Superior temporal gyrus (tissue), 1 donor: ENCODE measurements around the gene ACTBL2.
"Not testable (repeated sequence)": the region's sequence is repeated elsewhere in the genome, so short reads cannot be mapped to it uniquely, and the experiment has no call there.

Experiments used
- DNase-seq: peaks from one replicate; pipeline ENCODE4 v3.0.0-alpha.2; 2016; ENCODE audit errors: extremely low spot score

The ACTBL2 gene

DNA sequence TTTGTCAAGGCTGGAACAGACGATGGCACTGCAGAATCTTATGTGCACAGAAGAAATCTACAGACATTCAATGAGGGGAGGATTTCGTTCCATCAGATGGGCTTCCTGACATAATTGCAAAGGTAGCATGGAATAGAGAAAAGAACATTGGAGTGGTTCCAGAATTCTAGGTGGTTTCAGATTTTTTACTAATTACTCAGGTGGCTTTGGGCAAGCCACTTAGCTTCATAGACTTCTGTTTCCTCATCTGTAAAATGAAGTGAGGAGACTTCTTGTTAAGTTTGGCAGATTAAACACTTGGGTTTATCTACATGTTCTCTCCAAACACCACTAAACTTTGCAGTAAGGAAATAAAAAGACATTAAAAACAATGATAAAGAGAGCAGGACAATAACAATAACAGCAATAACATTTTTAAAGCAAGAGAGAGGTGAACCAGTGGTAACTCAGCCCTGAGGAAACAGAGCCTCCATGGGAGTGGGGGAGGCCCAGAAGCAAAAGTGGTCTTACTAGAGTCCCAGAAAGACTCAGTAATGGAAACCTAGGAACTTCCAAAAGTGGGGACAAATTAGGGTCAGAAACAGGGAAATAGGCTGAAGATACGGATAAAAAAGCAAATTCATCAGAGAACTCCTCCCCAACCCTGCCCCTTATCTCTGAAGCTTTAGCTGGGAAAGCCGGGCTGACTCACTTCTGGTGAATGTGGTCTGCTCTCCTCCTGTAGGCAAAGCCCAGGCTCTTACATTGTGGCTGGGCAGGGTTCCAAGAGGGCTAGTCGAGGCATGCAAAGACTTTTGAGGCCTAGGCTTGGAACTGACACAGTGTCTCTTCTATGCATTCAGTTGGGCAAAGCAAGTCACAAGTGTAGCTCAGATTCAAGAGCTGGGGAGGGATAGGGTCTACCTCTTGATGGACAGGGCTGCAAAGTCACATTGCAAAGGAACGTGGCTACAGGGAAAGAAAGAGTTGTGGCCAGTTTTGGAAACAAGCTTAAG, 11.8 kb upstream of the ACTBL2 start:
- DNase-seq = no peak

DNA sequence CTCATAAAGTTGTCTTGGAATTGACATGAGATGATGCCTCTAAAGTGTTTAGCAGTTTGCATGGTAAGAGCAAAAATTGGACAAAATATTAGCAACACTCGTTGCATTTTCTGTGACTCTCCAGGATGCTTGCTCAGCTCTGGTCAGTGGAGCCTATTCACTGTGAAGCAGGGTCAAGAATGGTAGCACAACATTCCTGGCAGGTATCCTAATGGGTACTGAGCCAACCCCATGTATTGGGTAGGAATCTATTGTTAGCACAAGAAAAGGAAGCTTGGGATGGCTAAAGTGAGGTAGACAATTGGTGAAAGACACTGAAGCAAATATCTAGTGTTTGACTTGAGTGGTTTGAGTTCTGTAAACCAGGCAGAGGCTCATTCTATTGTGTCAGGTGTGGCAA, 10.4 kb upstream of the ACTBL2 start:
- DNase-seq = no peak

DNA sequence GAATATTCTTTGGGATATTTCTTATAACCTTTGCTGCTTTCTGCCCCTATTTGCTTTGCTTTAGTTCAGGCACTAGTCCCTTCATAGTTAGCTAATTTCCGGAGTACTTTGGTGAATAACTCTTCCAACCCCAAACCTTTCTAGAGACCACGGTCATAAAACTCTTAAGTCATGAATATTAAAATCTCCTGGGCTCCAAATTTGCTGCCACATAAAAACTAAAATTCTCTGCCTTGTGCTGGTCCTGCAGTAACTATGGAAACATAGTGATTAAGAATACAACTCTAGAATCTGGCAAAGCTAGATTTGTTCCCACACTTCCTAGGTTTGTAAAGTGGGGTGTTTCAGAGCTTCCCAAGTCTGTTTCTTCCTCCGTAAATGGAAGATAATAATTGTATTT, 10.0 kb upstream of the ACTBL2 start:
- peak; percentile 53 for DNase-seq

DNA sequence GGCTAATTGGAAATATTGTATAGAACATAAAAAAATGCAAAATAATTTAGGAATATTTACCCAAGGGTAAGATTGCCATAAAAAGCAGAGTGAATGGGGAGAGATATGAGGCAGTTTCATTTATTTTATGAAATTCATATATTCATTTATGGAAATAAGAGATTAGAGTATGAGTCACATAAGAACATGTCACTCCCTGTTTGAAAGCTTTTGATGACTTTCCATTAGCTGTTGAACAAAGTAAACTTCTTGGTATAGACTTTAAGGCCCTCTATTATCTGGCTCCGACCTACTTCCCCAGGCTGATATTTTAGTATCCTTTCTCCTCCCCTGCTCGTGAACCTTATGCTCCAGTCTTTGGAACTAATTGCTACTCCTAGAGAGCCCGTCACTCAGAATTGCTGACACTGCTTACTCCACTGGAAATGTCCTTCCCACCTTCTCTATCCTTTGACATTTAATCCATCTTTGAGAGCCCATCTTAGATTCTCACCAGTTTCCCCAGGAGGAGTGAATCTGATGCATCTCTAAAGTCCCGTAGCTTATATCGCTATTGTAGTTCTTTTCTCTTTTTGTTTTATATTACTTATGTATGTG, 8.9 kb upstream of the ACTBL2 start:
- DNase-seq = no peak

DNA sequence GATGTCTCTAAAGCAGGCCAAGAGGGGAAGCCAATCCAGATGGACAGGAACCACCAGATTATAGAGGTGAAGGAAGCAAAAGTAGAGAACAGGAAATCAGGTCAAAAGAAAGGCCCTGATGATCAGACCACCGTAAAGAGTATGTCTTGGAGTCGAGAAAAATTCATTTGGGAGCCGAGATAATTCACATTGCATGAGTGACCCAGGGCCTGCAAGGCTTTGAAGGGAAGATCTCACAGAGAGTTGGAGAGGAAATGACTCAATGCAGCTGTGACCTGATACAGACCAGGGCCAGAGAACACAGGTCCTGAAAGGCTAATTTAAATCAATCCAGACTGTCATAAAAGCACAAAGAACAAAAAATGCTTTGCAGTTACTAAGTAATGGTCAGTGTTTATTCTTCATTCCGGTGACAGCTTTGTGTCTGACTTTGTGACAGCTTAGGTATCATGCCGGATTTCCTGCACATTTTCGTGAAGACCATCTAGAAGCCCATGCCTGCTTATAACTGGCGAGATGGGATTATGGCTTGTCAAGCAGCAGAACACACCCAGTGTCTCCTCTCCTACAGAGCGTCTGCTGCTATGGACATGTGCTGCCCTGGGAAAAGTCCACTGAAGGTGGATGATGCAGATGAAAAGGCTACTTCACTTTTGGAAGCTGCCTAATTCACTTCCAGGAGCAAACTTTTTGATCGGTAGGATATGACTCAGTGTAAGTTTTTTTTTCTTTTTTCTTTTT, 5.8 kb upstream of the ACTBL2 start:
- DNase-seq = no peak

DNA sequence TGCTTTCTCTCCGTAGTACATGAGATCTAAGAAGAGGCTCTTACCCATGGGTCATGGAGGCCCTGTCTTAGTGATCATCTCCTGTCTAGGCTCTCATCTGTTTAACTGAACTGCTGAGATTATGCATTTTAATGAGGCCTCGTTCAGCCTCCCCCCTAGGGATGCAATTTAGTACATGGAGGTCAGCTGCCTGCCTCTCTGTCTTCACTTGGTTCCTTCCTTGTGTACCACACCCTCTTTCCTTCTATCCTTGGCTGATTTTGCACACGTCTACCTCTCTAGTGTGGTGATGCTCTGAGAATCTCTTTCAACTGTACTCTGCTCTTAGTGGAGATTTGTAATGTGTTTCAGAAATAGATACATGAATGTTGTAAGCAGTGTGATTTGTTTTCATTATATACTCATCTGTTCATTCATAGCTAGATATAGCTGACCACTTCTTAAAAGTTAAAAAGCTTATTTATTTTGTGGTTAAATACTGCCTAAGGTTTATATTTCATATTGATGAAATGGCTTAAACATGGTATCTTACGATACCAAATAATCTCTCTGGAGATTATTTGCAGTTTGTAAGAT, 3.5 kb upstream of the ACTBL2 start:
- DNase-seq = no peak

DNA sequence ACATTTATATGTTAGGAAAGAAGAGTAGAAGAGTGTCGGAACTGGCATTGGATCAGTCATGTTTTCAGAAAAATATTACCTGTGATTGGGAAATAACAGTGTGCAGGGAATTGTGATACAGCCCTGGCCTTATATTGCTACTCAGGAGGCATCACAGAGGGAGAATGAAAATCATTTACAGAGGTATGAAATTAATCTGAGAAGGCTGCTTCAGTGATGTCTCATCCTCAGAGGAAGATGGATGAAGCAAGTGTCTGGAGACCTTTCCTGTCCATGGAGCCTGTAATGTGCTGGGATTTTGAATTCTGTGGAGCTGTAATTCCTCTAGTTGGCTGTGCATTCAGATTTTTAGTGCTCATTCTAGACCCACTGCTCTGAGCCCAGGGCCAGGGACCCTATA, 3.8 kb downstream of the ACTBL2 start:
- no peak for DNase-seq

DNA sequence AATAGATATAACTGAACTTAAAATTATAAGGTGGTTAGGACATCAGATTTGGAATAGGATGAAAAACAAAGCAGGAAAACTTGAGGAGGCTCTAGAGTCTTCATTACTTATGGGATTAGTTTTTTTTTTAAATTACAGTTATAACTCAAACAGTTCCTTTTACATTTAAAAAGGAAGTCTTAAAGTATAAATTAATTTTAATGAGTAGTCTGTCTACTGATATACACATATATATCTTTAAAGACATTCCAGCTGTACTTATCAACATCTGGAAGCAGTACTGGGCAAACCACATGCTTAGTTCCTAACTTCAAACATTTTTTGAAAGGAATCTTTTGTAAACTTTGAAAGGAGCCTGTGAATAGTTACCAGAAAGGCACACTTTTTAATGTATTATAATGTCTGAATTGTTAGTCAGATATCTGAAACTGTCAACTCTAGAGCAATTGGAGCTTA, 6.0 kb downstream of the ACTBL2 start:
- no peak for DNase-seq

DNA sequence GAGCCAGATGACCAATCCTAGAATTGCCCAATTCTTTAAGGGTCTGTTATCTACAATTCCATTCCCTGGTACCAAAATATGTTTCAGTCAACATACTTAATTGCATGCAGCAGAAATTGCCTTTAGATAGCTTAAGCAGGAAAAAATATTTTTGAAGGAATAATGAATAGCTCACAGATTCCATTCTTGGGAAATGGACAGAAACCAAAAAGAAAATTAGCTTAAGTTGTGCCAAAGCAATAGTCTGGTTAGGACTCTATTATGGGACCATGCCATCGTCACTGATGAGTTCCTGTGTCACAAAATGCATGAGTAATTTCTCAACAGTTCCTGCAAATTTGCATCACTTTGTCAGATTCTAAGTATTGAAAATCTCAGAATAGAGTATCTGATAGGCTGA, 12.3 kb downstream of the ACTBL2 start:
- DNase-seq = no peak

DNA sequence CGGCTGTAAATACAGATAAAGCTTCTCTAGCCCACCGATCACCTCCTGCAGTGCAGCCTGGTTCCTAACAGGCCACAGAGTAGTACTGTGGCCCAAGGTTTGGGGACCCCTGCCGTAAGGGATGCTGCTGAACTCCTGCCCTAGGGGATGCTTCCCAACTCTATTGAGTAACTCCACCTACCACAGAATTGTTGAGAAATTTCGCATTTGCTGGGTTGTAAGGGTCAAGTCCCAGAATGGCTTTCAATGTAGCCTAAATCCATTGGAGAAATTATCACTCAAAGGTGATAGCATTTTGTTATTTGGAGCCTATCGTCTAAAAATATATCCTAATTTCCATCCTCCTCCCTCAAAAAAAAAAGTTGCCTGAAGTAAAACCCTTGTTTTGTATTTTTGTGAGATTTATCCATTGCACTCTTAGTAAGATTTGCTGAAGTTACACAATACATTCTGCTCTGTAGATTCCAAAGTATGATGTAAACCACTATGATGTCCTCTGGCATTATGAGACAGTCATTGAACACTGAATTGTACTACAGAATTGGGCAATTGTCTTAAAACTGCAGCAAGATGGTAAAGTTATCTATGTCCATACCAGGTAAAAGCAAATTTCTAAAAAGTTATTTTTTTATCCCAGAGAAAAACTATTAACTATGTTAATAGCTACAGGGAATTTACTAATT, 14.0 kb downstream of the ACTBL2 start:
- no peak for DNase-seq

DNA sequence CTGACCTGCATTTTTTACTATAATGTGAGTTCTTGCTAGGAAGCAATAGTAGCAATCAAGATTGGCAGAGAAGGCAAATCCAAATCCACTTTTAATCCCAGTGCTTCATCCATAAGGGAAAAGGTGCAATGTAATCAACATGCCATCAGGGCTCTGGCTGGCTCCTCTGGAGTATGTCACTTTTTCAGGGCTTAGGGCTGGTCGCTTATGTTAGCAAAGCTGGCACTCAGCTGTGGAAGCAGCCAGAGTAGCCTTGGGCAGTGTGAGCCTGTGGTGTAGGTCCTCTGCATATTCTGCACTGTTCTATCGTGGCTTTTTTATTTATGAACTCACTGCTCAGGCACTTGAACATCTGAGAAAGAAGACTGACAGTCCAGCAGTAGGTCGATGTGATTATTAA, 16.1 kb downstream of the ACTBL2 start:
- no peak for DNase-seq

DNA sequence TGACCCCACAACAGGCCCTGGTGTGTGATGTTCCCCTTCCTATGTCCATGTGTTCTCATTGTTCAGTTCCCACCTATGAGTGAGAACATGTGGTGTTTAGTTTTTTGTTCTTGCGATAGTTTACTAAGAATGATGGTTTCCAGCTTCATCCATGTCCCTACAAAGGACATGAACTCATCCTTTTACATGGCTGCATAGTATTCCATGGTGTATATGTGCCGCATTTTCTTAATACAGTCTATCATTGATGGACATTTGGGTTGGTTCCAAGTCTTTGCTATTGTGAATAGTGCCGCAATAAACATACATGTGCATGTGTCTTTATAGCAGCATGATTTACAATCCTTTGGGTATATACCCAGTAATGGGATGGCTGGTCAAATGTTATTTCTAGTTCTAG, 22.6 kb downstream of the ACTBL2 start:
- not testable (repeated sequence) for DNase-seq

DNA sequence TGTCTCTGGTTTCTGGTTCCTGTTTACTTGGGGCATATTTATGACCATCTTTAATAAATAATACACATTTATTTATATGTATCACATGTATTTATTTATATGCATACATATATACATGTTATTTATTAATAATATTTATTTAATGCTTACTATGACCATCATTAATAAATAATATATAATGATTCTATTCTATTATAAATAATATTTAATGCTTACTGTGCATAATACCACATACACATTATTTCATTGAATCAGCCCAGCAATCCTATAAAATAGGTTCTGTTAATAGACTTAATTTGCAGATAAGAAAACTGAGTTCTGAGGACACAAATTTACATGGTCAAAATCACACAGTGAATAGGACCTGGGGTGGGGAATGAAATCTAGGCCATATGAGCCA, 24.2 kb downstream of the ACTBL2 start:
- no peak for DNase-seq

DNA sequence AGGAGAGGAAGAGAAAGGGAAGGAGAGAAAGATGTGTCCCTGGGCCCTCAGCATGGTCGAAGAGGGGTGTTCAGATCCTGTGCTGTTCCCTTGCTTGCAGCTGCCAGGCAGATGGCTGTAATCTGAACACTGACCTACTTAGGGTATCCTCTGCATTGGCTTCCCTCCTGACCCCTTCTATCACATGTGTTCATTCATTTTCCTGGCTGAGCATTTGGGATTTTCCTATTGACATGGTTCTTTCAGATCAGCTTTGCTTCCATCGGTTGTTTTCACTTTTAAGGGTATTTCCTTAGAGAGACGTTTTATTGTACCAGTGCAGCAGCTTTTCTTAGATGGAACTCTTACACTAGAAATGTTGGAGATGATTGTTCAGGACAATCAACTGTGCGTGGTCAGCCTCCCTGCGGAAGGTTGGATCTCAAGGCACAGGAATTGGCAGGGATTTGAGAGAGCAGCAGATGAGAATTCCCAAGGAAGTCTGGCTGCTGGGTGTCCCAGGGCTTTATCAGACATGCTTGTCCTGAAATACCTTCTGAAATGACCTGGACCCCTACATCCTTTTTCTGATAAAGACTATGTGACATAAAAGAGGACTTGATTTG, 26.0 kb downstream of the ACTBL2 start:
- no peak for DNase-seq

DNA sequence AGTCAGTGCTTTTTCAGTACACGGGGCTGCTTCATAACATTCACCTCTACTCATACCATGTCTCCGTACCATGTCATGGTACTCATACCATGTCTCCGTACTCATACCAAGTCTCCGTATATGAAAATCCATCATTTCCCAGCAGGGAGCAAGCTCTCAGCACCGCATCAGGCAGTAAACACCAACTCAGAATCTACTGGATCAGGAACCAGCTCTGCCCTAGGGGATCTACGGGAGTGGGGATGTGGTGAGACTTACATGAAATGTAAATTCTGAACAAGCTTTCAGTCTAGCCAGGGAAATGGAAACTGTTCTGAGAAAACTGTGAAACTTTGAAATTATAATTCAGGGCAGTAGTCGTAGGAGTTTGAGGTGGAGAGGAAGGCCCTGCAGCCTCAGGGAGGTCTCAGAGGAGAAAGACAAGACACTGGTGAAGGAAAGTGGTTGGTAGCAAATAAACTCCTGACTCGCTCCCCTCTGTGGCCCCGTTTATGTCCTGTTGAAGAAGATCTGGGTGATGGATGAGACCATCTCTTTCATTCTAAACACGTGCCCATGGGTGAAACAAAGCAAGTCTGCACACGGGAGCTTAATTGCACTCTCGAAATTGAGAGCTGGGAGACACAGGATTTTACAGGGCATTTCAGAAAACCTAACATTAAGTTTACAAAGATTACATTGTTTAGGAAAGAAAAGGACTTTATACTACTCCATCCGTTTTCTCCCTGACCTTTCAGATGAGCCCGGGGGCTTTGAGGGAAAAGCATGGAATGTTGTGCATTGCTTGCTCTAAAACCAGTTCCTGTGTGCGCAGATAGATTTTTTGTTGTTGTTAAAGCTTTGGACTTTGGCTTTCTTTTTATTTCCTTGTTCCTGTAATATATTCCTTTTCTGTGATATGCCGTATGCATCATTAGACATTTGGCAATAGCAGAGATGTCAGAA, 26.8 kb downstream of the ACTBL2 start:
- DNase-seq = no peak

DNA sequence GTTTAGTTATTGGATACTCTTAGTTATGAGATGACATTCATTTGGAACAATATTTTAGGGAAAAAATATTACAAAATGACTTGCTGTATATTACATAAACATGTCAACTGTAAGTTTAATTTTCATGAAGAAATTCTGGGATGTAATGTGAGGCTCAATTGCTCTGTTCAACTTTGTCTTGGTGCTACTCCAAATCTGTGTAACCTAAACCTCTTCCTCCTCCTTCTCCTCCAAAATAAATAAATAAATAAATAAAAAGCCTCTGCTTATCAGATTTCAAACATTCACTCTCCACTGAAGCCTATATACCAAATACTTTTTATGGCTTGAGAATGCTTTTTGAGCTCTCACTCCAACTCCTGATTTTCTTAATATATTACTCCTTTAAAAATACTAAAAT, 27.7 kb downstream of the ACTBL2 start:
- no peak for DNase-seq

DNA sequence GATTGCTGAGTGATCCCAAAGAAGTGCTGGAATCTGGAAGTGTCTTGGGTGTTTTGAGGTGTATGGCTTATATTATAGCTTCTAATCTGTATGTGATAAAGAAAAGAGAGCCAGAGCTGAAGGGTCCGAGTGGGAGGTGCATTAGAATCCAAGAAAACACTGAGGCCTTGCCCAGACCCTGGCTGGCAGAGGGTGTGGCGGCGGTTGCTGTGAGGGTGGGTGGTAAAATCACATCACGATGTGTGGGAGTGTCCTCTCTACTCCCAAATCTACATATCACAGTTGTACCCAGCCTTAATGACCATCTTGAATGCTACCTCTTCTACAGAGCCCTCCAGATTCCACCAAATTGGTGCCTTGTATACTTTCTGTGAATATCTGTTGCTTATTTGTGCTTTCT, 28.9 kb downstream of the ACTBL2 start:
- no peak for DNase-seq

DNA sequence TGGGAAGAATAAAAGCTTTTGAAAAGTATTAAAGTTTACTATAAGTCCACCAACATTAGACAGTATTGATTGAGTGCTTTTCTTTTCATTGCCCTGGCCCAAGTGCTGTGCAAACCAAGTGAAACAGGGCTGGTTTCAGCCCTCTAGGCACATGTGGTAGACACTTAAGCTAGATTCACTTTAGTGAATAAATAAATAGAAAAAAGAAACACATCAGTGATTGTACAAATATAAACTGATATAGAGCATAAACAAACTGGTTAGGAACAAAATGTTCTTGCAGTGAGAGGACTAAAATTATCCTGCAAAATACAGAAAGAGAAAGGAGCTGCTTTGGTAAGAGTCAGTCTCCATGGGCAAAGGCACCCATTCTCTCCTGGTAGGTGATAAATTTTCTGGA, 29.7 kb downstream of the ACTBL2 start:
- DNase-seq = no peak

DNA sequence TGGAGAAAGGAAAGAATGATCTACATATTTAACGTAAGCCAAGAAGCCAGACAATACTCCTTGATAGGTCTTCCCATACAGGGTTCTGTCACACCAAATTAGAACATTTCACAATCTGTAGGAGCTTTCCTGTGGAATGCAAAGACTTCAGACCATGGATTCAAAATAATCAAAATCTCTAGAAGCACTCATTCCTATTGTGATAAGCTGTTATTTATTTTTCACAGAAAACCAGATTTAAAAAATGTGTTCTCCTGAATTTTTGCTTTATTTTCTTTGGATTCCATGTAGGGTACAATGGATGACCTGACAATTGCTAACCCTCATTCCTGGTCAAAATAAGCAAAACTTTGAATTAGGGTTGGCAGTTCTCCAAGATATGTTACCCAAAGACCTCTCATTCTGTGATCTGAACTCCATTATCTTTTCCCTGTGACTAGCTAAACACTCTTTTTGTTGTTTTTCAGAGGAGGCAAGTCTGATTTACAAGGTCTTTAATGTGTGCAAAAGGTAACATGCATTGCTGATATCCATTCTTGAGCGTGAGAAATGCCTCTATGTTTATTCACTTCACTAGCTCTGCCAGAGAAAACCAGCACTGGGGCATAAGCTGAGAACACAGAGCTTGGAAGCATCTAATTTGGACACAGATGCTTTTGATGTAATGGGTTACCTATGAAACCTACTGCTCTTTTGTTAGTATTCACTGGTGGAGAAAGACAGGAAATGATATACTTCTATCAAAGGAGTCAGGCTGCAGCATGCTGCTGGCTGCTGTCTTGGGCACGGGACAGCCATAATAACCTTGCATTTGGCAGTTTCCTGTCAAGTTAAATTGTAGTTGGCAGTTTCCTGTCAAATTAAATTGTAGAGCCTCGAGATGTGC, 31.4 kb downstream of the ACTBL2 start:
- DNase-seq = no peak
